ENCODE results near the gene LAMA5.

The LAMA5 gene

GRCh38 chr20:62266340-62266739 lies 100.8 kb downstream of the LAMA5 start:
- no peak for TF ChIP-seq CTCF (conservative IDR thresholded peaks at IDR 0.05; ENCODE audit: low read depth, low read length)

GRCh38 chr20:62265365-62265764 lies 101.7 kb downstream of the LAMA5 start:
- Histone ChIP-seq H3K4me2 (no peak overlapping the region), H3K4me3 (IDR thresholded peaks at IDR 0.05; ENCODE audit: insufficient read depth, low read depth, low read length) (no peak overlapping the region), H3K4me1 (ENCODE audit: low read depth, poor library complexity, severe bottlenecking) (no peaks in the 10 kb centered on the region), H3K36me3 (ENCODE audit: insufficient read depth) (no peaks in the 10 kb centered on the region), H3K27me3 (ENCODE audit: insufficient read depth, low read depth) (no peaks in the 10 kb centered on the region), H3K79me2 (ENCODE audit: insufficient read depth, low read depth) (no peaks in the 10 kb centered on the region), H3K27ac (no peak overlapping the region), H2AFZ (ENCODE audit: low read depth) (no peak overlapping the region), H4K20me1 (ENCODE audit: insufficient read depth) (no peaks in the 10 kb centered on the region), H3K9ac (no peak overlapping the region)
- no peak for TF ChIP-seq CTCF (conservative IDR thresholded peaks at IDR 0.05; ENCODE audit: low read depth, low read length)

More at GRCh38 chr20:62266340-62266739, 100.8 kb downstream of the LAMA5 start:
- Histone ChIP-seq H2AFZ (ENCODE audit: low read depth) (no peak overlapping the region), H3K27ac (no peak overlapping the region), H3K79me2 (ENCODE audit: insufficient read depth, low read depth) (no peaks in the 10 kb centered on the region), H3K4me2 (no peak overlapping the region), H4K20me1 (ENCODE audit: insufficient read depth) (no peaks in the 10 kb centered on the region), H3K4me3 (IDR thresholded peaks at IDR 0.05; ENCODE audit: insufficient read depth, low read depth, low read length) (no peak overlapping the region), H3K9ac (no peak overlapping the region), H3K36me3 (ENCODE audit: insufficient read depth) (no peaks in the 10 kb centered on the region), H3K4me1 (ENCODE audit: low read depth, poor library complexity, severe bottlenecking) (no peaks in the 10 kb centered on the region), H3K27me3 (ENCODE audit: insufficient read depth, low read depth) (no peaks in the 10 kb centered on the region)

- no peak overlapping the region for H3K4me3 ChIP-seq (IDR thresholded peaks at IDR 0.05; ENCODE audit: insufficient read depth, low read depth, low read length)
- H3K27me3 ChIP-seq (ENCODE audit: insufficient read depth, low read depth): no peaks in the 10 kb centered on the region
- no peaks in the 10 kb centered on the region for H3K79me2 ChIP-seq (ENCODE audit: insufficient read depth, low read depth)
- no peak overlapping the region for H3K4me2 ChIP-seq
- H4K20me1 ChIP-seq (ENCODE audit: insufficient read depth): no peaks in the 10 kb centered on the region
- no peak overlapping the region for H2AFZ ChIP-seq (ENCODE audit: low read depth)
- no peak for TF ChIP-seq CTCF (conservative IDR thresholded peaks at IDR 0.05; ENCODE audit: low read depth, low read length)
- H3K27ac ChIP-seq: no peak overlapping the region
- H3K36me3 ChIP-seq (ENCODE audit: insufficient read depth): no peaks in the 10 kb centered on the region
- no peaks in the 10 kb centered on the region for H3K4me1 ChIP-seq (ENCODE audit: low read depth, poor library complexity, severe bottlenecking)
- no peak overlapping the region for H3K9ac ChIP-seq
These were observed 103.7 kb downstream of the LAMA5 start for GRCh38 chr20:62263396-62263795.

- no peaks in the 10 kb centered on the region for H3K36me3 ChIP-seq (ENCODE audit: insufficient read depth)
- H3K4me3 ChIP-seq (IDR thresholded peaks at IDR 0.05; ENCODE audit: insufficient read depth, low read depth, low read length): no peak overlapping the region
- no peaks in the 10 kb centered on the region for H4K20me1 ChIP-seq (ENCODE audit: insufficient read depth)
- no peaks in the 10 kb centered on the region for H3K4me1 ChIP-seq (ENCODE audit: low read depth, poor library complexity, severe bottlenecking)
- no peak overlapping the region for H2AFZ ChIP-seq (ENCODE audit: low read depth)
- no peak for TF ChIP-seq CTCF (conservative IDR thresholded peaks at IDR 0.05; ENCODE audit: low read depth, low read length)
- no peaks in the 10 kb centered on the region for H3K27me3 ChIP-seq (ENCODE audit: insufficient read depth, low read depth)
- H3K9ac ChIP-seq: no peak overlapping the region
- no peaks in the 10 kb centered on the region for H3K79me2 ChIP-seq (ENCODE audit: insufficient read depth, low read depth)
- H3K27ac ChIP-seq: no peak overlapping the region
- H3K4me2 ChIP-seq: no peak overlapping the region
These were observed 105.0 kb downstream of the LAMA5 start for GRCh38 chr20:62262064-62262463.

GRCh38 chr20:62259294-62259565 lies 107.9 kb downstream of the LAMA5 start:
- Histone ChIP-seq H3K4me3 (IDR thresholded peaks at IDR 0.05; ENCODE audit: insufficient read depth, low read depth, low read length) (no peak overlapping the region), H3K9ac (no peak overlapping the region), H3K4me2 (no peak overlapping the region), H3K79me2 (ENCODE audit: insufficient read depth, low read depth) (no peaks in the 10 kb centered on the region; the same call in 1 of the 2 replicates), H3K27ac (no peak overlapping the region), H3K27me3 (ENCODE audit: insufficient read depth, low read depth) (no peaks in the 10 kb centered on the region), H3K4me1 (ENCODE audit: low read depth, poor library complexity, severe bottlenecking) (no peaks in the 10 kb centered on the region), H3K36me3 (ENCODE audit: insufficient read depth) (no peaks in the 10 kb centered on the region), H2AFZ (ENCODE audit: low read depth) (no peak overlapping the region), H4K20me1 (ENCODE audit: insufficient read depth) (no peaks in the 10 kb centered on the region)
- TF ChIP-seq CTCF (conservative IDR thresholded peaks at IDR 0.05; ENCODE audit: low read depth, low read length): no peak
